Esophagus muscularis mucosa (tissue), 4 donors: ENCODE measurements around the gene RTCA. TPM values are rescaled to one million over a fixed set of nuclear protein-coding genes. Genes with fewer than 3 reads are reported as not detected.

ENCODE experiments used
- DNase-seq: peaks from one replicate; pipeline ENCODE4 v3.0.0-alpha.2; 2017; ENCODE audit errors: extremely low spot score
- H3K27ac ChIP-seq, 4 donors: fragments of 200-600 bp; sonication (generic); replicated peaks in 1 of 4; 1 replicate in 3 of 4; 2 replicates in 1 of 4; pipeline ENCODE4 v1.5.1; 2016 to 2019; ENCODE audit warnings: mild to moderate bottlenecking in 1 of 4
- H3K27me3 ChIP-seq, 4 donors: fragments of 200-600 bp; sonication (generic); one replicate each; pipeline versions ENCODE4 v1.5.1 to v1.6.0; 2016 to 2019
- H3K36me3 ChIP-seq, 4 donors: fragments of 200-600 bp; sonication (generic); one replicate each; pipeline ENCODE4 v1.5.1; 2016 to 2019
- H3K4me1 ChIP-seq, 4 donors: fragments of 200-600 bp; sonication (generic); one replicate each; pipeline ENCODE4 v1.5.1; 2016 to 2019
- H3K4me3 ChIP-seq, 4 donors: fragments of 200-600 bp; sonication (generic); 1 replicate in 2 of 4; 2 replicates in 2 of 4; pipeline ENCODE4 v1.5.1; 2016 to 2019; ENCODE audit warnings: mild to moderate bottlenecking in 4 of 4, moderate library complexity in 1 of 4
- H3K9me3 ChIP-seq, 4 donors: fragments of 200-600 bp; sonication (generic); 1 replicate in 3 of 4; 2 replicates in 1 of 4; pipeline ENCODE4 v1.5.1; 2016 to 2019
- CTCF ChIP-seq, 3 experiments: fragments of 200-600 bp in 2 of 3; fragments of 450-650 bp in 1 of 3; sonication (generic) in 2 of 3; IDR thresholded peaks; one replicate each; pipeline ENCODE4 v1.5.1; 2017 to 2019; ENCODE audit warnings: antibody characterized with exemption in 3 of 3, mild to moderate bottlenecking in 2 of 3, moderate library complexity in 1 of 3
- EP300 ChIP-seq: sonication (generic); formaldehyde crosslinking; IDR thresholded peaks from one replicate; pipeline ENCODE4 v1.6.1; 2017; ENCODE audit warnings: antibody characterized with exemption
- POLR2A ChIP-seq: fragments of 450-650 bp; IDR thresholded peaks from one replicate; pipeline ENCODE4 v1.6.1; 2017; ENCODE audit warnings: antibody characterized with exemption, moderate library complexity, mild to moderate bottlenecking, low read depth
- POLR2AphosphoS5 ChIP-seq, 2 donors: sonication (generic); formaldehyde crosslinking; IDR thresholded peaks; one replicate each; pipeline ENCODE4 v1.6.1; 2017; ENCODE audit warnings: antibody characterized with exemption in 2 of 2
- WGBS: methylation state at CpG from one replicate; pipeline ENCODE4 v1.1.5; 2018; 5-methylcytosine and 5-hydroxymethylcytosine counted together
- intact Hi-C: fragments of 100-400 bp; cut with DNase I; formaldehyde crosslinking; loops from one replicate; pipeline ENCODE4 v1.15.1; 2023
- total RNA-seq, 4 donors: library from RNA; depleted of rRNA; stranded (reverse); fragments of >200 nt; gene quantifications; one replicate each; pipeline versions ENCODE4 v1.1.0 to v1.2.1, GENCODE V29; 2016

RTCA gene
- total RNA-seq, 4 donors from 2014 or later = 18.7 to 22.0 (median 21.4) TPM

- TF ChIP-seq CTCF (IDR thresholded peaks at IDR 0.05) (no peak), POLR2AphosphoS5 (IDR thresholded peaks at IDR 0.05) (no peak), POLR2A (no peak), EP300 (no peak)
- Histone ChIP-seq H3K27ac (peak overlapping the region; percentile 79 to 91 (median 82)), H3K36me3 (peaks cover 11 to 32% (median 27%) of the 10 kb centered on the region in 4 donors), H3K4me3 (peak overlapping the region; percentile 81 to 93 (median 85)), H3K9me3 (no peaks in the 10 kb centered on the region), H3K4me1 (peaks cover 11 to 44% (median 37%) of the 10 kb centered on the region in 4 donors), H3K27me3 (no peaks in the 10 kb centered on the region)
- intact Hi-C loops = loop anchor here (5.0 to 10.0 kb wide), 2 partner anchors 87 to 619 kb away; partner anchors contain the start of gene CDC14A
- no peak for DNase-seq
- 3% methylated on average over 12 of the region's 12 CpGs for WGBS
Measured at GRCh38 chr1:100265562-100265930, 470 bp upstream of the RTCA start.

- intact Hi-C loops = loop anchor here (5.0 to 10.0 kb wide), 2 partner anchors 86 to 618 kb away; partner anchors contain the start of gene CDC14A
- peak overlapping the region; percentile 79 to 91 (median 82) for H3K27ac ChIP-seq
- no peaks in the 10 kb centered on the region for H3K9me3 ChIP-seq
- no peak for DNase-seq
- peaks cover 19 to 44% (median 39%) of the 10 kb centered on the region in 4 donors for H3K36me3 ChIP-seq
- peak overlapping the region; percentile 81 to 93 (median 85) for H3K4me3 ChIP-seq
- TF ChIP-seq POLR2A (no peak), EP300 (no peak), CTCF (IDR thresholded peaks at IDR 0.05) (no peak), POLR2AphosphoS5 (IDR thresholded peaks at IDR 0.05) (no peak)
- H3K27me3 ChIP-seq = no peaks in the 10 kb centered on the region
- 0% methylated on average over 8 of the region's 8 CpGs for WGBS
- peaks cover 11 to 44% (median 37%) of the 10 kb centered on the region in 4 donors for H3K4me1 ChIP-seq
Measured at GRCh38 chr1:100266741-100267140, 725 bp downstream of the RTCA start.

- peaks cover 11 to 44% (median 37%) of the 10 kb centered on the region in 4 donors for H3K4me1 ChIP-seq
- TF ChIP-seq EP300 (no peak), CTCF (IDR thresholded peaks at IDR 0.05) (no peak), POLR2AphosphoS5 (IDR thresholded peaks at IDR 0.05) (no peak), POLR2A (no peak)
- peak overlapping the region; percentile 81 to 93 (median 85) for H3K4me3 ChIP-seq
- intact Hi-C loops = loop anchor here (5.0 to 10.0 kb wide), 2 partner anchors 85 to 618 kb away; partner anchors contain the start of gene CDC14A
- H3K36me3 ChIP-seq = peaks cover 24 to 49% (median 45%) of the 10 kb centered on the region in 4 donors
- H3K9me3 ChIP-seq = no peaks in the 10 kb centered on the region
- H3K27ac ChIP-seq = no peak overlapping the region
- WGBS = 75% methylated on average over 1 of the region's 1 CpG
- DNase-seq = no peak
- H3K27me3 ChIP-seq = no peaks in the 10 kb centered on the region
Measured at GRCh38 chr1:100267284-100267683, 1.3 kb downstream of the RTCA start.

- TF ChIP-seq CTCF (IDR thresholded peaks at IDR 0.05) (no peak), EP300 (no peak), POLR2A (no peak), POLR2AphosphoS5 (IDR thresholded peaks at IDR 0.05) (no peak)
- no peak overlapping the region for H3K27ac ChIP-seq
- no peak for DNase-seq
- intact Hi-C loops = loop anchor here (5.0 to 10.0 kb wide), 2 partner anchors 84 to 617 kb away; partner anchors contain the start of gene CDC14A
- no peak overlapping the region for H3K4me3 ChIP-seq
- no peaks in the 10 kb centered on the region for H3K9me3 ChIP-seq
- peaks cover 24 to 58% (median 47%) of the 10 kb centered on the region in 4 donors for H3K36me3 ChIP-seq
- H3K27me3 ChIP-seq = no peaks in the 10 kb centered on the region
- H3K4me1 ChIP-seq = peaks cover 11 to 44% (median 38%) of the 10 kb centered on the region in 4 donors
- WGBS = 92% methylated on average over 4 of the region's 4 CpGs
Measured at GRCh38 chr1:100268202-100268601, 2.2 kb downstream of the RTCA start.
